Transverse colon (tissue), 4 donors: ENCODE data around the gene ABCG1. TPM values are rescaled to one million over a fixed set of nuclear protein-coding genes. Genes with fewer than 3 reads are reported as not detected.

Source experiments
- DNase-seq: peaks from one replicate; pipeline ENCODE4 v3.0.0-alpha.2; 2019
- H3K27ac ChIP-seq, 4 donors: fragments of 200-600 bp; sonication (generic); 2 replicates each; pipeline ENCODE4 v1.5.1; 2016 to 2018; ENCODE audit warnings: inconsistent platforms in 4 of 4
- H3K27me3 ChIP-seq: fragments of 200-600 bp; sonication (generic); 2 replicates; pipeline ENCODE4 v1.5.1; 2017; ENCODE audit warnings: inconsistent platforms
- H3K36me3 ChIP-seq, 4 donors: fragments of 200-600 bp; sonication (generic); 2 replicates each; pipeline ENCODE4 v1.5.1; 2017 to 2019; ENCODE audit warnings: inconsistent platforms in 4 of 4
- H3K4me1 ChIP-seq, 4 donors: fragments of 200-600 bp; sonication (generic); 2 replicates each; pipeline ENCODE4 v1.5.1; 2017 to 2020; ENCODE audit warnings: inconsistent platforms in 4 of 4
- H3K4me3 ChIP-seq, 4 donors: fragments of 200-600 bp; sonication (generic); 1 replicate in 1 of 4; 2 replicates in 3 of 4; pipeline versions ENCODE4 v1.5.1 to v1.6.1; 2017 to 2019; ENCODE audit warnings: inconsistent platforms in 4 of 4
- H3K9me3 ChIP-seq, 2 donors: fragments of 200-600 bp; sonication (generic); 2 replicates each; pipeline ENCODE4 v1.5.1; 2017 to 2019; ENCODE audit warnings: inconsistent platforms in 2 of 2
- CTCF ChIP-seq, 5 experiments: fragments of 200-600 bp in 3 of 5; fragments of 450-650 bp in 2 of 5; sonication (generic) in 3 of 5; IDR thresholded peaks; 1 replicate in 2 of 5; 2 replicates in 3 of 5; pipeline ENCODE4 v1.5.1; 2016 to 2017; ENCODE audit warnings: antibody characterized with exemption in 5 of 5, inconsistent platforms in 3 of 5, mild to moderate bottlenecking in 2 of 5, moderate library complexity in 1 of 5
- EP300 ChIP-seq: sonication (generic); formaldehyde crosslinking; IDR thresholded peaks from one replicate; pipeline ENCODE4 v1.6.1; 2017; ENCODE audit warnings: antibody characterized with exemption, low read depth
- POLR2A ChIP-seq: fragments of 450-650 bp; IDR thresholded peaks from one replicate; pipeline ENCODE4 v1.6.1; 2016; ENCODE audit warnings: antibody characterized with exemption, mild to moderate bottlenecking, moderate library complexity
- POLR2AphosphoS5 ChIP-seq, 3 donors: sonication (generic); formaldehyde crosslinking; IDR thresholded peaks; one replicate each; pipeline ENCODE4 v1.6.1; 2016; ENCODE audit warnings: antibody characterized with exemption in 3 of 3
- WGBS, 2 donors: methylation state at CpG; one replicate each; pipeline ENCODE4 v1.1.5; 2018; ENCODE audit warnings: low coverage in 1 of 2; 5-methylcytosine and 5-hydroxymethylcytosine counted together
- in situ Hi-C, 4 donors: fragments of 200-750 bp; cut with MboI; loops; one replicate each; pipeline versions ENCODE4 v1.15.0 to v1.15.1; 2017; ENCODE audit warnings: low sequenced_read_pairs in 3 of 4, low pct_ligation_motif_present in 1 of 4, low pct_unique_long_range_greater_than_20kb in 1 of 4
- intact Hi-C: fragments of 100-400 bp; cut with DNase I; formaldehyde crosslinking; loops from one replicate; pipeline ENCODE4 v1.15.1; 2023; ENCODE audit warnings: low total_unique reads
- total RNA-seq, 4 donors: library from RNA; depleted of rRNA; stranded (reverse); fragments of >200 nt; gene quantifications; one replicate each; pipeline ENCODE4 v1.1.0, GENCODE V29; 2016

Gene ABCG1
- total RNA-seq, 4 donors from 2014 or later: 17.1 to 67.7 (median 53.2) TPM

GRCh38 chr21:42298237-42298636 is 79.3 kb downstream of the ABCG1 start:
- no peaks in the 10 kb centered on the region for H3K27me3 ChIP-seq
- H3K4me1 ChIP-seq: no peaks in the 10 kb centered on the region
- H3K4me3 ChIP-seq: no peak overlapping the region
- intact Hi-C loops: no loop called here
- H3K36me3 ChIP-seq: no peaks in the 10 kb centered on the region
- no peak overlapping the region for H3K27ac ChIP-seq
- in situ Hi-C loops: no loop called here
- DNase-seq: no peak
- no peaks in the 10 kb centered on the region for H3K9me3 ChIP-seq
- TF ChIP-seq CTCF (IDR thresholded peaks at IDR 0.05) (no peak), POLR2AphosphoS5 (IDR thresholded peaks at IDR 0.05) (no peak), EP300 (no peak), POLR2A (no peak)
- WGBS, 2 donors: 61 to 73% methylated on average over 5 to 6 of the region's 6 CpGs

GRCh38 chr21:42298657-42299056 is 79.7 kb downstream of the ABCG1 start:
- Histone ChIP-seq H3K4me3 (no peak overlapping the region), H3K27ac (no peak overlapping the region), H3K36me3 (no peaks in the 10 kb centered on the region), H3K27me3 (no peaks in the 10 kb centered on the region), H3K9me3 (no peaks in the 10 kb centered on the region), H3K4me1 (no peaks in the 10 kb centered on the region)
- in situ Hi-C loops: no loop called here
- WGBS, 2 donors: 90 to 100% methylated on average over 1 to 5 of the region's 5 CpGs
- TF ChIP-seq POLR2AphosphoS5 (IDR thresholded peaks at IDR 0.05) (no peak), CTCF (IDR thresholded peaks at IDR 0.05) (no peak), POLR2A (no peak), EP300 (no peak)
- no peak for DNase-seq
- intact Hi-C loops: no loop called here

GRCh38 chr21:42299324-42300044 is 80.5 kb downstream of the ABCG1 start:
- no peak overlapping the region for H3K27ac ChIP-seq
- WGBS, 2 donors: 67 to 80% methylated on average over 1 to 20 of the region's 20 CpGs
- no peaks in the 10 kb centered on the region for H3K9me3 ChIP-seq
- DNase-seq: no peak
- no peaks in the 10 kb centered on the region for H3K27me3 ChIP-seq
- H3K4me3 ChIP-seq: no peak overlapping the region
- in situ Hi-C loops (loop anchor here in 1 of 4 donors (25.0 kb wide), 1 partner anchor 263 kb away; no protein-coding TSS in a partner anchor), intact Hi-C loops (no loop called here)
- TF ChIP-seq POLR2AphosphoS5 (IDR thresholded peaks at IDR 0.05): no peak
- no peak for TF ChIP-seq EP300
- no peak for TF ChIP-seq POLR2A
- no peak for TF ChIP-seq CTCF (IDR thresholded peaks at IDR 0.05)
- no peaks in the 10 kb centered on the region for H3K4me1 ChIP-seq
- no peaks in the 10 kb centered on the region for H3K36me3 ChIP-seq

GRCh38 chr21:42300045-42300583 is 81.2 kb downstream of the ABCG1 start:
- TF ChIP-seq POLR2AphosphoS5 (IDR thresholded peaks at IDR 0.05): no peak
- no peak for TF ChIP-seq POLR2A
- no peak for TF ChIP-seq CTCF (IDR thresholded peaks at IDR 0.05)
- no peak for TF ChIP-seq EP300
- 87 to 100% methylated on average over 1 to 7 of the region's 7 CpGs for WGBS, 2 donors
- H3K27ac ChIP-seq: no peak overlapping the region
- H3K4me3 ChIP-seq: no peak overlapping the region
- H3K36me3 ChIP-seq: no peaks in the 10 kb centered on the region
- H3K9me3 ChIP-seq: no peaks in the 10 kb centered on the region
- no peaks in the 10 kb centered on the region for H3K4me1 ChIP-seq
- H3K27me3 ChIP-seq: no peaks in the 10 kb centered on the region
- no peak for DNase-seq
- in situ Hi-C loops: loop anchor here in 1 of 4 donors (25.0 kb wide), 1 partner anchor 262 kb away; no protein-coding TSS in a partner anchor
- intact Hi-C loops: no loop called here
